HG02884 (cell line): Measurements from ENCODE around the gene ARHGEF7.

ENCODE experiments used
- ATAC-seq: cut with Tn5 transposase; IDR thresholded peaks from one replicate; pipeline ENCODE4 v1.9.1; 2021; ENCODE audit warnings: mild to moderate bottlenecking, moderate library complexity; ENCODE audit not compliant: unreplicated experiment

The ARHGEF7 gene

DNA sequence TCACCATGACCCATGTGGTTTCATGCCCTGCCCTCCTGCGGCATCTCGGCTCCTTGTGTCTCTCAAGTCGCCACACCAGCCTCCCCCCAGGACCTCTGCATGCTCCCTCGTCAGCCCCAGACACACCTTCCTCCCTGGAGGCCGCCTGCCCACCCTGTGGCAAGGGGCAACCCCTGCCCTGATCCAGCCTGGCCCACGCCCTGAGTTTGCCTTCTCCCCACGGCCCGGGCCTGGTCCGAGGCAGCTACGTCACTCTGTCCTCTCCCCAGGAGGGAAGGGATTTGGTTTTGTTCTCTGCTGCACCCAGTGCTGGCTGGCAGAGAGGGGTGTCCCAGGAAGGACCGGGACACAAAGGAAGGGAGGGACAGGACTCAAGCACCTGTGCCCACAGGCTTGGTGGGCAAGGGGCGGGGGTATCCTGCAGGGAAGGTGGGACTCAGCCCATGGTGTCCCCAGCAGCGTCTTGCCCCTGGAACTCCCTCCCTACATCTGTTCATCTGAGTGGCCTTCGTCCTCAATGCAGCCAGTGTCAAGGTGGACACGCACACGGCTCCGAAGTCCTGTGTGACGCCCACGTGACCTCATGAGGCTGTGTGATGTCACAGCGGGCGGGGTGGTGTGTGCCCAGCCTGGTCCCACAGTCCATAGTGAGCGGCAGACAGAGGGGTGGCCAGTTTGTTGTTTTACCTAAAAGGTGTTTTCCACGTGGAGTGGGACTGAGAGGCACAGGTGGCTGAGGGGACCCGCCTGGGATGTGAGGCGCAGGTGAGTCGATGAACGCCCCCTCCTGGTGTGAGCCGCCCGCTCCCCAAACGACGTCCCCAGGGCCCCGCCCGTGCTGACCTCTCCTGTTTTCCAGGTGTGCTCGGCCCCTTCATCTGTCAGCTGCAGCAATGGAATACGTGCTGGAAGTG is 205.1 kb downstream of the ARHGEF7 start, which contains the start of gene TEX29:
Gene TEX29, plus strand, starts transcription at position 645 of the 914 bp plus-strand sequence. Its CDS starts 249 bp downstream, at position 894.
- no peak for ATAC-seq

DNA sequence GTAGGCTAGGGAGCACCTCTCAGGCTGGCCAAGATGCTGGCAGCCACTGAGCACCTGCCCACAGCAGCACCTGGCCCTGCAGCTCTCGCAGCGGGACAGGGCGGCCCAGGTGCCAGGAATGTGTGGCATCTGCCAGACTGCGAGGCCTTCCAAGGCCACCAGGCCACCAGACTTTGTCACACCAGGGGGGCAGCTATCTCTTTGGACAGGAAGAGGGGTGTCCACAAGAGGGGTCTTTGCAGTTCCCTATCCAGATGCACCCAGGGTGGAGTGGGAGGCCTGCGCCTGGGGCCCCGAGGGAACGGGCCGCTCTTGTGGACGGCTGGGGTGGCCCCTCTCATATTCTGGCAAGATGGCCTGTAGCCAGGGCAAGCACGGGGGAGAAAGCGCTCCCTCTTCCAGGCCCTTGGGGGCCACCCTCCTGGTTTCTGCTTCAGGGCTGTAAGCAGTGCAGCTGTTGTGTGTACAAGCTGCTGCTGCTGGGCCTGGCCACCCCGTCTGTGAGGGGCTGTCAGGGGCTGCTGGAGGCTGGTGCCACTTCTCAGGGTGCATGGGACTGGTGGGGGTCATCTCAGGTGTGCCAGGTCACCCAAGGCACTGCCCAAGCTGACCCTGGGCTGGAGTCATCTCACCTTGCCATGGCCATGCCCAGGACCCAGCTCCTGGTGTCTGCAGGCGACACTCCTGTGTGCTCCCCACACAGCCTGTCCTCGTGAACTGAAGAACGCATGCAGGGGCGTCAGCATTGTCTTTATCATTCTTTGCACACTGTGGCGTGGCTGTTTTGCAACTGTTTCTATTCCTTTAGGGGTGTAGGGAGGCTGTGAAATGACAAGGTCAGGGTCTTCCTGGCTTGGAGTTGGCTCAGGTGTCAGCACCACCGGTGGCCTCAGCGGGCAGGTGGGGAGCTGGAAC is 207.1 kb downstream of the ARHGEF7 start:
- no peak for ATAC-seq

DNA sequence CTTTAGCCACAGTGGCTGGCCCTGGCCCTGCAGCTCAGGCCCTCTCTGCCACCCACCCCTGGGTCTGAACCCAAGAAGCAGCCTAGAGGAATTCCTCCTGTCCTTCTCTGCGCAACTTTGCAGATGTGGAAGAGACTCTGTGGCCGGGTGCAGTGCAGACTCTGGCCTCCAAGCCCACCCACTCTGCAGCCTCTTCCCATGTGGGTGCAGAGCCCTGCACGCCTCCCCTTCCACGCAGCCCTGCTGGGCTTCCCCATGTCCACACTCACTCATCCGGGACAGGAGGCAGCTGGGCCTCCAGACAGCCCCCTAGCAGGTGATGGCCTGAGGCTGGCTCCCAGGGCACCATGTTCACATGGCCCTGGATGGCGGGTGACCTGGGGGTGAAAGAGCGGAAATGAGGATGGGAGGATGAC is 207.8 kb downstream of the ARHGEF7 start:
- no peak for ATAC-seq

DNA sequence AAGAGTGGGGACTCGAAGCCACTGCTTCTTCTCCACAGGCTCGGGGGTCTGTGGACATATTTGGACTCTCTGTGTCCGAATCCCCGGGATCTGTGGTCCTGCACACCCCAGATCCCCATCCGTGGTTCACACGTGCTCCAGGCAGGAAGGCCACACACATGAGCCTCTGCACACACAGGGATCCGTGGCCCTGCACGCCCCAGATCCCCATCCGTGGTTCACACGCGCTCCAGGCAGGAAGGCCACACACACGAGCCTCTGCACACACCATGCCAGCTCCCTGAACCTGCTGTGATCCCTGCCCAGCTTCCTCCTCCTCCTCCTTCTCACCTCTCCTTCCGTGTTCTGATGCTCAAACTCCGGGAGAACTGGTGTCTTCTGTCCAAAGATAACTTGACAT is 208.4 kb downstream of the ARHGEF7 start:
- no peak for ATAC-seq

DNA sequence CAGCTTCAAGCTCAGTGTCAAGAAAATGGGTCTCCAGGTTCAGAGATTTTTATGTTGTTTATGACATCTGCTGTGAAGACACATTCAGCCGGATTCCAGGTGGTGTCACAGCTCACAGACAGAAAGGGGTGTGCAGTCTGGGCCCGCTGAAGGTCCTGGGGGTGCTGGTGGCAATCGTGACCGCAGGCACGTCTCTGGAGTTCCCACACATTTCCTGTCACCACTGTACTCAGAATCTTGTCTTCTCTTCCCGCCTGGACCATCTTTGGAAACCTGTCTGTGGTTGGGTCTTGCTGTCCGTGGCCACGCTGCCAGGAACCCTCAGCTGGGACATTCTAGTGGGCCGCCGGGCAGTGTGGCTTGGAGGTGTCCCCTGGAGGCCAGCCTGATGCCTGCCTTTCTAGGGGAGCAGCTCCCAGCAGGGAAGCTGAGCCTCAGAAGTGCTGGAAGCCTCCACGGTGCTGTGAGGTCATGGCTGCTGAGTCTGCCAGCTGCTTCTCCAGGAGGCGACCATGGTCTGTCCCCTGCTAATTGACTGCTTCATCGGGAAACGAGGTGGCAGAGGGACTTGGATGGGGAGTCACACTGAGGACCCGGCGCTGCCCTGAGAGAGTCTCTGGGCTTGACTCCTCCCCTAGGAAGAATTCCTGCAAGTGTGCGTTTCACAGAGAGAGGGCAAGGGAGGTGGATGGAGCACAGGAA is 209.0 kb downstream of the ARHGEF7 start:
- ATAC-seq, result no peak

DNA sequence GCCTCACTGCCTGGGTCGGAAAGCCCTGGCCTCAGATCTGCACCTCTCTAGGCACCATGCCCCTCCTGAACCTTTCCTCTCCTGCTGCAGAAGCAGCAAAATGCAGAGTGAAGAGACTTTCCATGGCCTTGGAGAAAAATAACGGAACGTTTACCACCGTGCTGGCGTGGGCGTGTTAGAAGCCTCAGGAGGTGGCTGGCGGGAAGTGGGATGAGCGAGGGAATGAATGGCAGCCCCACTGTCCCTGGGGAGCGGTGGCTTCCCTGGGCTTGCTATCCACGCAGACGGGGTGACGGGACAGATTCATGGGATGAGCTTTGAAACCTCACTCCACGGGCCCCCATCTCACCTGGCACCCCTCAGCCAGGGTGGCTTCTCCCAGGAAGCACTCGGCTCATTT is 209.6 kb downstream of the ARHGEF7 start:
- no peak for ATAC-seq

DNA sequence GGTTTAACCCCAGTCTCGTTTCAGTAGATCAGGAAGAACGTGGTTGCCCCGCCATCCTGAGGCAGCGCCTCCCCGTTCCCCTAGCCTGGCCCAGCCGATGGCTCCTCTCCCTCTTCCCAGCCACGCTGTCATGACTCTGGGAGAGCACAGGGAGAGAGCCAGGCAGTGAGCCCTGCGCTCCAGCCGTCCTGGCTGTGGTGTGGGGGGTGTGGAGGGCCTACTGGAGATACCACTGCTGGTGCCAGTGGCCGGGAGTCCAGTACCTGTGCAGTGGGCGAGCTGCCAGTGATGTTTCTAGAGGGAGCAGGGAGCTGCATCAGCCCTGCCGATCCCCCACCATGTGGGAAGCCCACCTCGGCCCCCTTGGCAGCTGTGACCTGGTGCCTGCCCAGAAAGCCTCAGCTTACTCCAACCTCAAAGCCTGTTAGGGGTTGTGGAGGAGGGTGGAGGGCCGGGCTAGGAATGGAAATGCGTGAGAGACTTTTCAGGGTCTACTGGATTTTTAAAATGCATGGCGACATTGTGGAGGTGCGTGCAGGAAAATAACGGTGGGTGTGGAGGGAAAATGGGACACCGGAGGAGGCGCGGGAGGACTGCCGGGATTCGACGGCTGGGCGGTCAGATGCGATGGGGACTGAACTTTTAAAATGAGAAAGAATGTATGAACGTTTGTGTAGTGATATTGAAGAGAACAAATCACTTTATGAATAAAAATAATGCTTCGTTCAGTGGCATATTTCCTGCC is 210.2 kb downstream of the ARHGEF7 start:
- no peak for ATAC-seq

DNA sequence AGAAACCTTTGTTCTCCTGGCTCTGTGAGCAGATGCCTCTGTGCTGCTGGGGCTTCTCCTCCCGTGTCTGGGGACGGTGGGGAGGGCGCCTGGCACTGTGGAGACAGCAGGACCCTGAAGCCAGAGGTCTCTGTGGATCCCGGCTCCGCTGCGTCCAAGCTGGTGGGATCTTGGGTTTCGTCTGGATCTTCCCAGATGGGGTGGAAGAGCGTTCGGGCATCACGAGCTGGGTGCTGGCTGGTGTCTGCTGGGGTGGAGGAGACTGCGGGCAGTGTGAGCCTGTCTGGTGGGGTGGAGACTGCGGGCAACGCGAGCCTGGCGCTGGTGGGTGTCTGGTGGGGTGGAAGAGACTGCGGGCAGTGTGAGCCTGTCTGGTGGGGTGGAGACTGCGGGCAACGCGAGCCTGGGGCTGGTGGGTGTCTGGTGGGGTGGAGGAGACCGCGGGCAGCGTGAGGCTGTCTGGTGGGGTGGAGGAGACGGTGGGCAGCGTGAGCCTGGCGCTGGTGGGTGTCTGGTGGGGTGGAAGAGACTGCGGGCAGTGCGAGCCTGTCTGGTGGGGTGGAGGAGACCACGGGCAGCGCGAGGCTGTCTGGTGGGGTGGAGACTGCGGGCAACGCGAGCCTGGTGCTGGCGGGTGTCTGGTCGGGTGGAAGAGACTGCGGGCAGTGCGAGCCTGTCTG is 211.0 kb downstream of the ARHGEF7 start:
- ATAC-seq, result no peak

DNA sequence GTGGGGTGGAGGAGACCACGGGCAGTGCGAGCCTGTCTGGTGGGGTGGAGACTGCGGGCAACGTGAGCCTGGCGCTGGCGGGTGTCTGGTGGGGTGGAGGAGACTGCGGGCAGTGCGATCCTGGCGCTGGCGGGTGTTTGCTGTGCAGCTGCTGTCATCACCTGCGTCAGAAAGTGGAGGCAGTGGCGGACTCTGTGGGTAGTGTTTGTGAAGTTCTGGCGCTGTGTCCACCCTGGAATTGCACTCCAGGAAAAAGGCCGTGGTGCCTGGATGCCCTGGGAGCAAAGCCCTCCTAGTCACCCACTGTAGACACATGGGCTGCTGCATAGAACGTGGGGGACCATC is 211.5 kb downstream of the ARHGEF7 start:
- ATAC-seq, result no peak

DNA sequence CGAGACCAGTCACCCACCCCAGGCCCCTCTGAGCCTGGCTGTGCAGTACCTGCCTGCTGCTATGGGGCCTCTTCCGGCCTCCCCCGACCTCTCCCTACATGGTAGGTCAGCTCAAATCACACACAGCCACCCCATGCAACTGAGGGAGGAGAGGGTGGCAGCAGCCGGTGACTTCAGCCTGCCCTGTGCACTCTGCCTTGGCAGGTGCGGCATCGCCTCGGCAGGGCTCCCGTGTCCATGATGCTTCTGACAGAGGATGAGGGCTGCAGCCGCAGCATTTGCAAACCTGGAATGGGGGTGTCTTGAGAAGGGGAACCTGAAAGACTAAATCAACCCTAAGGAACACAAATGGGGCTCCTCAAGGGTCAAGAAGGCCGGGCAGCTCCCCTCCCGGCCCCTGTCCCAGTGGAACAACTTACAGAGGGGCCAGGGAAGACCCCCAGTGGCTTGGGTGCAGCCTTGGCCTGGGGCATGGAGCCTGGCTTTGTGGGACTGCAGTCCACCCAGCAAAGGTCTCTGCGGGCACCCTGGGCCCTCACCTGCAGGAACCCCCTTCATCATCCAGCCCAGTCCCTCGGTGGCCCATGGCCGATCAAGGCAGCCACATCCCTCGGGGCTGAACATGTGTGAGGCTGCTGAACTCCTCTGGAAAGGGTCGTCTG is 212.0 kb downstream of the ARHGEF7 start:
- ATAC-seq, result no peak

DNA sequence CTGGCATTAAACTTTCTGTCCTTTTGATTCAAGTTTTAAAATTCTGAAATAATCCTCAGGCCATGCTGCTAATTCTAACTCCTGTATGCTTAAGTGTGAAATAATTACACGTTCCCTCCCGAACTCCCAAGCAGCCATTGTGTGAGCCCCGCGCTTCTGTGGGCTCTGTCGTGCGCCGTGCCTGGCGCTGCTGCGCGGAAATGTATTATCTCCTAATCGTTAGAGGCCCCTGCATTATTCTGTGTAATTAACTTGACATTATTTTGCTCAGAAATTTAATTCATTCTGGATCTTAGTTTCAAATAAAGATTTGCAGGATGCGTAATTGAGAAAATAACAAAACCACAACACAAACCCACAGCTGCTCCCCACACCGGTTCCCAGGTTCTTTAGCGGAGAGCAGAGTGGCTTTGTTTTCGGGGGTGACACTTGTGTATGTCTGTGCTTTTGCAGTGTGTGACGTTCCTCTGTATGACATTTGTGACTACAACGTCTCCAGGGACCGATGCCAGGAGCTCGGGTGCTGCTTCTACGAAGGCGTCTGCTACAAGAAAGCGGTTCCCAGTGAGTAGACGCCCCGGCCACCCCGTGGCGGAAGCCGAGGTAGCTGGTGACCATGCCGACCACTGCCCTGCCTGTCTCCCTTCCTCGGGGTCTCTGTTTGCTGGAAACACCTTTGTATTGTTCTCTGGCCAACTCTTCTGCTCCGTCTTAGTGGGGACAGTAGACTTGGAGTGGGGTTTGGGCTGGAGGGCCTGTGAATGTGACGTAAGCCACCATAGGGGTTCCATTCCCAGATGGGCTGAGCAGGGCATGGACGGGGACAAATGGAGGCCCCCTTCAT is 212.8 kb downstream of the ARHGEF7 start:
- ATAC-seq, result no peak

DNA sequence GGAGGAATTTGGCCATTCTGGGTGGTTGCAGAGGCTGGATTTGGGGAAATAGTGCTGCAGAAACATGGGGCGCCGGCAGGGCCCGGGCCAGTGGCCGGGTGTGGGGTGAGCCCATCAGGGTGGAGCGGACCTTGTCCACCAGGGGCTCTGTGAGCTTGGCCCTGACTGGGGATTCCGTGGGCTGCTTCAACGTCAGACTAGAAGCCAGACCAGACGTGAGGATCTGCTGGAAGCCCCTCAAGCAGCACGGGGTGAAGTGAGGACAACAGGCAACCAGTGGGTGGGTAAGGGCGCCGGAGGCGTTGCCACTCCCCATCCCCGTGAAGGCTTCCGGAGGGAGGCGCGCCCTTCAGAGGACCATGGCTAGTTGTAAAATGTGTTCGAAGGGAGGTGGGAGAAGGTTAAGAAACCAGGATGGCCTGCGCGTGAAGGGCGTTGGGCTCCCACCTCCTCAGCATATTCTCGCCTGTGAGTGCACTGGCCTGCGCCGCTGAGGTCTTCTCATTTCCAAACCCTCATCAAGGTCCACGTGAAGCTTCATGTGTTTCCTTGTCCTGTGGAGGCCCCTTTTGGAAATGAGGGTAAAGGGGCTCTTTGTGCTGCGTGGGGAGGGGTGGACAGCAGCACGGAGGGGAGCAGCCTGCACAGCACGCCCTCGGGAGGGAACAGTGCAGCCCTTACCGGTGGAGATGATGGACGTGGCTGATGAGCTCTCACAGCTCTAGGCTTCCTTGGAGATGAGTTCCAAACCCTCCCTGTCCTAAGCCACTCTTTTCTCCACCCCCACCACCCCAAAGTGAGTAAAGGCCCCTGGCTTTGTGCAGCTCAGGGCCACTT is 213.7 kb downstream of the ARHGEF7 start:
- no peak for ATAC-seq

DNA sequence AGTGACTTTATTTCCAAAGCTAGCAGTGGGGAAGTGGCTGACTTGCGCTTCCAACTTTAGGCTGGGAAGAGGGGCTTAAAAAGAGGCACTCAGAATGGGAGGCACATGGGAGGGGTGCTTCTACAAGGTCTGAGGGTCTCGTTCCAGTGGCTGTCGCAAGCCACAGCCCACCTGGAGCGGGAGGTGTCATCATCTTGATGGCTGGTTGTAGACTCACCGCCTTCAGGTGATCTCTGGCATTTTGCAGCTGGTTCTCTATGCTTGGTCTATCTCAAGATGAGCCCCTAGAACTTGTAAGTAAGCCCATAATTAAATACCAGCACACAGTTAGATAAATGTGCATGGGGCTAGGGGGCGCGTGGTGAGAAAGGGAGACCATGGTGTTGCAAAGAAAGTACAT is 214.5 kb downstream of the ARHGEF7 start:
- no peak for ATAC-seq

DNA sequence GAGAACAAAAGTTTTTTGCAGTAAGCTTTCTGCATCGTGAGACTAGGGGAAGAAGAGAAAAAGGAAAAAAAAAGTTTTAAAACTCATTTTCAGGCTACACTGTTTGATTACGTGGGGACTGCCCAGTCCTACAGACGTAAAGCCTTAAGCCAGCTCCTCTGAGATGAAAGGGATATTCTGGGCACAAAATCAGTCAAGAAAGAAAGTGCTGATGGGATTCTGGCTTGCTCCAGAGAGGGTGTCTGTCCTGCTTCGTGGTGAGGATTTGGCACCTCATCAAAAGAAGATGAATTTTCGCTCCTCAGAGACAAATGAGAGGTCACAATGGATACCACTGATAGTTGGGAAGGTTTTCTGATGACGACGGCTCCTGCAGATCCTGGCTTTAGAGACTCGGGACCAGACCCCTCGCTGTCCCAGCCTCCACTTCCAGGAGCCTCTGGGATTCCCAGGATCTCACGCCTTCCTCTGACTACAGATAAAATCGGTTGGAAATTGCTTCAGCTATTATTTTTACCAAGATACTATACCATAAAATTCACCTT is 215.0 kb downstream of the ARHGEF7 start:
- no peak for ATAC-seq

DNA sequence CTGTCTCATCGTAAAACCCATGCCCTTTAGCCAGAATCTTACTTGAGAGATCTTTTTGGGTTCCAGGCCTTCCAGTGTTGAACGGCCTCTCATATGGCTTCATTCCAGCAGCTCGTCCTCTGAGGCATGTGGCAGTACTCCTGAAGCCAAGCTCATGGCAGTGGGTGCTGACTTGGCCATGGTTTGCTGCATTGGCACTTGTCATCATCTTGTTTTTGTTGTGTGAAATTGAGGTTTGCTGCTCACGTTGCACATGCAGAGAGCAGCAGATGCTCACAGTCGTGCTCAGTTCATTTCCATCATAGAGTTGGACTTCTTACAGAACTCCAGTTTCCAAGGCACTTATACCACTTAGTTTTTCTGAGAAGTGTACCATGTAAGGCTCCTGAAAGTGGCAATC is 220.2 kb downstream of the ARHGEF7 start:
- ATAC-seq, result no peak

DNA sequence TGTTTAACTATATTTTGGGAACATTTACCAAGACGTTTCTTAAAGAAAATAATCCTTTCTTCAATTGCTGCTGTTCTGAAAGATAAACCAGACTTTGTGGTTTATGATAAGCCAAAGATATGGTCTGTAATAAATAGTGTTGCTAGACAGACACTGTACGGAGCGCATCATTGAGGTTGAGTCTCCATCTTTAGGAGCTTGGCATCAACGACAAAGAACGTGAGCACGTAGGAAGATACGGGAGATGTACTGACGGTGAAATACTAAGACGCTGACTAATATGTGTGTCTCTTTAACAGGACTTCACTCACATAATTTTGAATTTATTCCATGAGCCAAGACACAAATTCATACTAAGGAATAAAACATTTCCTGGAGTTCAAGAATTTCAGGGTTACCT is 221.6 kb downstream of the ARHGEF7 start:
- no peak for ATAC-seq

DNA sequence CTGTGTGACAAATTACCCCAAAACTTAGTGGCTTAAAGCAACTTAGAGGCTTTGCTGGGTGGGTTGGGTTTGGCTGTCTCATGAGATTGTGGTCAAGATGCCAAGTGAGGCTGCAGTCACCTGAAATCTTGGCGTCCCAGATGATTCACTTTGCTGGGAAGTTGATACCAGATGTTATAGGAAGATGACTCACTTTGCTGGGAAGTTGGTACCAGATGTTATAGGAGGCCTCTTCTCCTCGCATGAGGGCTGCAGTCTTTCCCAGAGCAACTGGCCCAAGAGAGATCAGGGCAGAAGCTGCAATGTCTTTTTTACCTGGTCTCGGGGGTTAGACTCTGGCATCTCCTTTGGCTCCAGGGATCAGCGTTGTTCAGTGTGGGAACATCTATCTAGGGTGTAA is 222.1 kb downstream of the ARHGEF7 start:
- ATAC-seq, result no peak
